Measurements from ENCODE around the gene GALNT12.

GRCh38 chr9:98877311-98877710 is 69.8 kb downstream of the GALNT12 start:
- TF ChIP-seq MAX (IDR thresholded peaks at IDR 0.05) (no peak), YY1 (IDR thresholded peaks at IDR 0.05; ENCODE audit: low read depth) (no peak), USF1 (IDR thresholded peaks at IDR 0.05) (no peak), NFIC (IDR thresholded peaks at IDR 0.05) (no peak), RAD21 (IDR thresholded peaks at IDR 0.05; ENCODE audit: low read depth) (no peak), ZBTB7A (IDR thresholded peaks at IDR 0.05; ENCODE audit: low read depth) (no peak), CREB1 (IDR thresholded peaks at IDR 0.05; ENCODE audit: low read depth) (no peak), REST (IDR thresholded peaks at IDR 0.05; ENCODE audit: low read depth) (no peak), EGR1 (IDR thresholded peaks at IDR 0.05) (no peak), EP300 (IDR thresholded peaks at IDR 0.05; ENCODE audit: borderline replicate concordance) (no peak), CEBPB (IDR thresholded peaks at IDR 0.05) (no peak), FOXM1 (IDR thresholded peaks at IDR 0.05; ENCODE audit: borderline replicate concordance, low read depth) (no peak)
